Measurements from ENCODE around the gene PLCH1. TPM values are rescaled to one million over a fixed set of nuclear protein-coding genes. Genes with fewer than 3 reads are reported as not detected.

PLCH1 gene
- total and polyA plus RNA-seq, 9 donors, result 0.04 to 6.3 (median 0.79) TPM

DNA sequence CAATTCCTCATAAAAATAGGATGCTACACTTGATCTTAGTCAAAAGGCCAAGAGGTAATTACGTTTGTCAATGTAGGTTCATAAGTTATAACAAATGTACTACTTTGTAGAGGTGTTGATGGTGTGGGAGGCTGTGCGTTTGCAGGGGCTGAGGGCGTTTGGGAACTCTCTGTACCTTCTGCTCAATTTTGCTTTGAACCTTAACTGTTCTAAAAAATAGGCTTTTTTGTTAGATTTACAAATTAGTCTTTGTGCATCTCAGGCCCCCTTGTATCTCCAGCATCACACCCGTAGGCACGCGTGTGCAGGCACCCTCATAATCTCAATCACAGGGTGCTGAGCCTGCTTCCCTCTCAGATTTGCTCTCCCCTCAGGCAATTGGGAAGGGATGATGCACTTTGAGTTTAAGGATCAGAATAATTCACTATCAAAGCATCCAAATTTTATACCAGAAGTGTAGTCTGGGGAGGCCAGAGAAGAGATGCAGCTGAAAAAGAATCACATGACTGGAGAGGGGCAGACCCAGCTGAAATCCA lies 415.3 kb downstream of the PLCH1 start:
- intact Hi-C loops (cut with DNase I), result loop anchor here in 1 of 4 donors (10.0 kb wide), 1 partner anchor 995 kb away; no protein-coding TSS in a partner anchor
- DNase-seq, result no peak
- H3K36me3 ChIP-seq, result no peaks in the 10 kb centered on the region
- 87% methylated on average over 6 of the region's 6 CpGs for WGBS, 3 donors
- TF ChIP-seq, protein P1, sequence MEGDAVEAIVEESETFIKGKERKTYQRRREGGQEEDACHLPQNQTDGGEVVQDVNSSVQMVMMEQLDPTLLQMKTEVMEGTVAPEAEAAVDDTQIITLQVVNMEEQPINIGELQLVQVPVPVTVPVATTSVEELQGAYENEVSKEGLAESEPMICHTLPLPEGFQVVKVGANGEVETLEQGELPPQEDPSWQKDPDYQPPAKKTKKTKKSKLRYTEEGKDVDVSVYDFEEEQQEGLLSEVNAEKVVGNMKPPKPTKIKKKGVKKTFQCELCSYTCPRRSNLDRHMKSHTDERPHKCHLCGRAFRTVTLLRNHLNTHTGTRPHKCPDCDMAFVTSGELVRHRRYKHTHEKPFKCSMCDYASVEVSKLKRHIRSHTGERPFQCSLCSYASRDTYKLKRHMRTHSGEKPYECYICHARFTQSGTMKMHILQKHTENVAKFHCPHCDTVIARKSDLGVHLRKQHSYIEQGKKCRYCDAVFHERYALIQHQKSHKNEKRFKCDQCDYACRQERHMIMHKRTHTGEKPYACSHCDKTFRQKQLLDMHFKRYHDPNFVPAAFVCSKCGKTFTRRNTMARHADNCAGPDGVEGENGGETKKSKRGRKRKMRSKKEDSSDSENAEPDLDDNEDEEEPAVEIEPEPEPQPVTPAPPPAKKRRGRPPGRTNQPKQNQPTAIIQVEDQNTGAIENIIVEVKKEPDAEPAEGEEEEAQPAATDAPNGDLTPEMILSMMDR (IDR thresholded peaks at IDR 0.05), result no peak
- no peak for TF ChIP-seq POLR2A (IDR thresholded peaks at IDR 0.05)
- TF ChIP-seq EP300 (IDR thresholded peaks at IDR 0.05), result no peak
- no peaks in the 10 kb centered on the region for H3K27me3 ChIP-seq
- H3K9me3 ChIP-seq, result no peaks in the 10 kb centered on the region
- H3K4me1 ChIP-seq (ENCODE audit: insufficient read depth), result no peaks in the 10 kb centered on the region
- no peak overlapping the region for H3K4me3 ChIP-seq
- no peak overlapping the region for H3K27ac ChIP-seq

- WGBS, 3 donors, result 74 to 87% (median 76%) methylated on average over 2 of the region's 2 CpGs
- no peaks in the 10 kb centered on the region for H3K36me3 ChIP-seq
- H3K4me3 ChIP-seq, result no peak overlapping the region
- no peaks in the 10 kb centered on the region for H3K9me3 ChIP-seq
- H3K4me1 ChIP-seq (ENCODE audit: insufficient read depth), result no peaks in the 10 kb centered on the region
- H3K27me3 ChIP-seq, result no peaks in the 10 kb centered on the region
- TF ChIP-seq, protein P1 (IDR thresholded peaks at IDR 0.05), result no peak
- TF ChIP-seq POLR2A (IDR thresholded peaks at IDR 0.05), result no peak
- no peak overlapping the region for H3K27ac ChIP-seq
- intact Hi-C loops (cut with DNase I), result loop anchor here in 1 of 4 donors (10.0 kb wide), 1 partner anchor 993 kb away; no protein-coding TSS in a partner anchor
- no peak for DNase-seq
Measured at GRCh38 chr3:155327871-155328270, 417.0 kb downstream of the PLCH1 start.

- Histone ChIP-seq H3K4me3 (no peak overlapping the region), H3K27ac (no peak overlapping the region), H3K27me3 (no peaks in the 10 kb centered on the region), H3K9me3 (no peaks in the 10 kb centered on the region), H3K36me3 (no peaks in the 10 kb centered on the region), H3K4me1 (ENCODE audit: insufficient read depth) (no peaks in the 10 kb centered on the region)
- intact Hi-C loops (cut with DNase I), result loop anchor here in 1 of 4 donors (10.0 kb wide), 1 partner anchor 993 kb away; no protein-coding TSS in a partner anchor
- WGBS, 3 donors, result 90 to 98% (median 94%) methylated on average over 1 of the region's 1 CpG
- TF ChIP-seq EP300 (IDR thresholded peaks at IDR 0.05), result no peak
- TF ChIP-seq, protein P1 (IDR thresholded peaks at IDR 0.05), result no peak
- TF ChIP-seq POLR2A (IDR thresholded peaks at IDR 0.05), result no peak
- no peak for DNase-seq
Measured at GRCh38 chr3:155327430-155327829, 417.4 kb downstream of the PLCH1 start.

GRCh38 chr3:155326901-155327300 lies 418.0 kb downstream of the PLCH1 start:
- intact Hi-C loops (cut with DNase I), result loop anchor here in 1 of 4 donors (10.0 kb wide), 1 partner anchor 992 kb away; no protein-coding TSS in a partner anchor
- H3K27ac ChIP-seq, result no peak overlapping the region
- TF ChIP-seq EP300 (IDR thresholded peaks at IDR 0.05), result no peak
- TF ChIP-seq, protein P1 (IDR thresholded peaks at IDR 0.05), result no peak
- TF ChIP-seq POLR2A (IDR thresholded peaks at IDR 0.05), result no peak
- no peak overlapping the region for H3K4me3 ChIP-seq
- no peaks in the 10 kb centered on the region for H3K36me3 ChIP-seq
- H3K27me3 ChIP-seq, result no peaks in the 10 kb centered on the region
- 86 to 87% (median 86%) methylated on average over 4 of the region's 4 CpGs for WGBS, 3 donors
- H3K9me3 ChIP-seq, result no peaks in the 10 kb centered on the region
- no peak for DNase-seq
- no peaks in the 10 kb centered on the region for H3K4me1 ChIP-seq (ENCODE audit: insufficient read depth)

Data from ovary (tissue), 9 donors.